HG03060 (cell line): ENCODE results near the gene FGFRL1.

Source experiments
- ATAC-seq: cut with Tn5 transposase; IDR thresholded peaks from one replicate; pipeline ENCODE4 v1.9.1; 2021; ENCODE audit warnings: low read depth, moderate number of reproducible peaks; ENCODE audit not compliant: unreplicated experiment

FGFRL1 gene

GRCh38 chr4:1004071-1004418 is 7.4 kb upstream of the FGFRL1 start:
- no peak for ATAC-seq

GRCh38 chr4:1004557-1005485 is 6.6 kb upstream of the FGFRL1 start:
- ATAC-seq: no peak

GRCh38 chr4:1006856-1007255 is 4.6 kb upstream of the FGFRL1 start:
- no peak for ATAC-seq

- ATAC-seq: no peak
Observed at GRCh38 chr4:1008840-1009541, 2.4 kb upstream of the FGFRL1 start.

- no peak for ATAC-seq
Observed at GRCh38 chr4:1009542-1010394, 1.7 kb upstream of the FGFRL1 start.

GRCh38 chr4:1010395-1011021 is 918 bp upstream of the FGFRL1 start:
- ATAC-seq: no peak

GRCh38 chr4:1011666-1012033 is 224 bp downstream of the FGFRL1 start:
- ATAC-seq: no peak

GRCh38 chr4:1012034-1012739 is 761 bp downstream of the FGFRL1 start:
- no peak for ATAC-seq

GRCh38 chr4:1013225-1014073 is 2.0 kb downstream of the FGFRL1 start:
- ATAC-seq: no peak

GRCh38 chr4:1014291-1015167 is 3.1 kb downstream of the FGFRL1 start:
- no peak for ATAC-seq

- ATAC-seq: no peak
Observed at GRCh38 chr4:1015179-1015578, 3.8 kb downstream of the FGFRL1 start.

- ATAC-seq: no peak
Observed at GRCh38 chr4:1015746-1016145, 4.3 kb downstream of the FGFRL1 start.

GRCh38 chr4:1017211-1017610 is 5.8 kb downstream of the FGFRL1 start:
- no peak for ATAC-seq

- ATAC-seq: no peak
Observed at GRCh38 chr4:1017706-1018105, 6.3 kb downstream of the FGFRL1 start.

GRCh38 chr4:1018147-1019020 is 7.0 kb downstream of the FGFRL1 start:
- no peak for ATAC-seq

- no peak for ATAC-seq
Observed at GRCh38 chr4:1019320-1019719, 7.9 kb downstream of the FGFRL1 start.
